Measurements from ENCODE around the gene OPTN. TPM values are rescaled to one million over a fixed set of nuclear protein-coding genes. Genes with fewer than 3 reads are reported as not detected.
"Not testable (repeated sequence)": the region's sequence is repeated elsewhere in the genome, so short reads cannot be mapped to it uniquely, and the experiment has no call there.

Gene OPTN
- total RNA-seq, result 209 TPM
- polyA plus RNA-seq, result 100 to 1,000 TPM in 2 of 4 donors, 10 to 100 TPM in 2; 71.9 to 113 (median 88.2) TPM

DNA sequence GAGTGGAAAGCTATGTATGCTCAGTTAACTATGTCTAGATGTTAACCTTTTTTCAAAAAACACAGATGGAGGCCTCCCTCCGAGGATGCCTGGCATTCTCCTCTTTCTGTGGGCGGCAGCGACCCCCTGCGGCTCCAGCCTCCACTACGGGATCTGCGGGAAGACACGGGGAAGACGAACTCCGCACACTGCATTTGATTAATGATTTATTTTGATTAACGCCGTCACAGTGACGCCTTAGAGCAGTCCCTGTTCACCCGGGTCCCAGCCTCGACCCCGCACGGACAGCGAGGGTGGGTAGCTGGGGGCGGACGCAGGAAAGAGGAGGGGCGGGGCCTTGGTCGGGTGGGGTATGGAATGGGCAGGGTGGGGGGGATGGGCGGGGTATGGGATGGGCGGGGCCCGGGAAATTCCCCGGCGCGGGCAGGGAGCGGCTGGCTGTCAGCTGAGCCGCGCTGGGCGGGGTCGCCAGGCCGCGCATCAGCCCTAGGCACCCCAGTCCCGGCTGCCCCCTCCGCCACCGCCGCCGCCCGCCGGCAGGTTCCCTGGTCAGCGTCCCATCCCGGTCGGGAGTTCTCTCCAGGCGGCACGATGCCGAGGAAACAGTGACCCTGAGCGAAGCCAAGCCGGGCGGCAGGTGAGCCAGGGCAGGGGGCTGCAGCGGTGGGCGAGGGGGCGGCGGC is at the start of gene OPTN:
Gene OPTN (plus strand): TSS at position 498 of the 683 bp plus-strand sequence. CDS start 8,960 bp downstream, outside the sequence.
- H3K4me1 Mint-ChIP-seq, result peaks cover 24 to 53% (median 36%) of the 10 kb centered on the region in 4 donors
- no peaks in the 10 kb centered on the region for H3K9me3 ChIP-seq (ENCODE audit: control insufficient read depth in 2 of 2, low read length in 2 of 2)
- H3K4me3 Mint-ChIP-seq, result peak within 1 kb of the TSS; percentile 94 to 98 (median 96)
- no peaks in the 10 kb centered on the region for H3K27me3 ChIP-seq (ENCODE audit: control insufficient read depth, insufficient read depth, low read length)
- H3K27ac Mint-ChIP-seq, result peak within 1 kb of the TSS; percentile 96 to 98 (median 97)
- no peaks in the 10 kb centered on the region for H3K27me3 Mint-ChIP-seq
- peaks cover 19% of the 10 kb centered on the region for H3K36me3 Mint-ChIP-seq
- H3K4me3 ChIP-seq (ENCODE audit: low read depth, low read length), result peak within 1 kb of the TSS; percentile 90
- H3K9me3 Mint-ChIP-seq, result no peaks in the 10 kb centered on the region
- peak within 1 kb of the TSS; percentile 95 for H3K27ac ChIP-seq (ENCODE audit: insufficient read depth, low read length, poor library complexity, severe bottlenecking)
- peaks cover 11% of the 10 kb centered on the region for H3K36me3 ChIP-seq (ENCODE audit: control insufficient read depth, insufficient read depth, low read length)
- ATAC-seq (ENCODE audit: low read depth in 2 of 2) (peak; percentile 73 to 79), DNase-seq (peak; percentile 78 to 79 (median 78))
- H3K4me1 ChIP-seq (ENCODE audit: control insufficient read depth, insufficient read depth, low read length, poor library complexity, severe bottlenecking), result peaks cover 43% of the 10 kb centered on the region

DNA sequence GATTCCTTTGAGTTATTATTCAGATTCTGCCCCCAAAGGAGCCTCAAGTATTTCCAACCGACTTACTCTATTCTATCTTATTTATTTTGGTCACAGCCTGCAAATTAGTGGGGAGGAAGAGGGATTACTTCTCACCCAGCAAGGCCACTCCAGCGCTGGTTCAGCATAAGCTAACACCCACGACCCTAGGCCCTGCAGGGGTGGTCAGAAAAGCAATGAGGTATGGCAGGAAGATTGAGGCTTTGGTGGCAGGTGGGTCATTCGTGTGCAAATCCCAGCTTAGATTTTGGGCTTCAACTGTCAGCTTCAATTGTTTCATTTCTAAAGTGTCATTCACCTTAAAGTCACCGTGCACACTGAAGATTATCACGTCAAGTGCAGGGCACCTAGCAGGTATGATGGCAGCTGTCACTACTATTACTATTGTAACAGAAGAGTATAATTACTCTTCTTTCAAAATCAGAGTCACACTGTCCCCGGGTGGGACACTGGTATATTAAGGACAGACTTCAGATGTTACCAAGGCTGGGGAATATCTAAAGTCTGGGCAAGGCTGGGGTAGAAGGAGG is 48.8 kb upstream of the OPTN start:
- Histone ChIP-seq H3K9me3 (ENCODE audit: control insufficient read depth in 2 of 2, low read length in 2 of 2) (no peaks in the 10 kb centered on the region), H3K27me3 (ENCODE audit: control insufficient read depth, insufficient read depth, low read length) (peaks cover 3% of the 10 kb centered on the region), H3K27ac (ENCODE audit: insufficient read depth, low read length, poor library complexity, severe bottlenecking) (no peak overlapping the region), H3K36me3 (ENCODE audit: control insufficient read depth, insufficient read depth, low read length) (no peaks in the 10 kb centered on the region), H3K4me1 (ENCODE audit: control insufficient read depth, insufficient read depth, low read length, poor library complexity, severe bottlenecking) (no peaks in the 10 kb centered on the region), H3K4me3 (ENCODE audit: low read depth, low read length) (no peak overlapping the region)
- Mint-ChIP-seq H3K27me3 (peaks cover 27% of the 10 kb centered on the region), H3K36me3 (no peaks in the 10 kb centered on the region), H3K4me1 (no peaks in the 10 kb centered on the region), H3K27ac (no peak overlapping the region), H3K4me3 (no peak overlapping the region), H3K9me3 (peaks cover 0 to 1% (median 0%) of the 10 kb centered on the region in 7 donors)
- DNase-seq (no peak), ATAC-seq (ENCODE audit: low read depth in 2 of 2) (no peak)

DNA sequence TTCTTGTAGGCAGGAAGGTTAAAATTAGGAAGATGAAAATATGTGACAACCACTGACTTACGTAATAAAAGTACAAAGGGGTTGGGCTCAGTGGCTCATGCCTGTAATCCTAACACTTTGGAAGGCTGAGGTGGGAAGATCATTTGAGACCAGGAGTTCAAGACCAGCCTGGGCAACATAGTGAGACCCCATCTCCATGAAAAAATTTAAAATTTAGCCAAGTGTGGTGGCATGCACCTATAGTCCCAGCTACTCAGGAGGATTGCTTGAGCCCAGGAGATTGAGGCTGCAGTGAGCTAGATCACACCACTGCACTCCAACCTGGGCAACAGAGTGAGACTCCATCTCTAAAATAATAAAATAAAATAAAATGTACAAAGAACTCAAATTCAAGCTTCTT is 46.8 kb upstream of the OPTN start:
- not testable (repeated sequence) for H3K9me3 Mint-ChIP-seq; DNase-seq; H3K4me3 ChIP-seq (ENCODE audit: low read depth, low read length); H3K4me1 ChIP-seq (ENCODE audit: control insufficient read depth, insufficient read depth, low read length, poor library complexity, severe bottlenecking); H3K4me1 Mint-ChIP-seq; H3K4me3 Mint-ChIP-seq; ATAC-seq (ENCODE audit: low read depth in 2 of 2); H3K27ac Mint-ChIP-seq; H3K27ac ChIP-seq (ENCODE audit: insufficient read depth, low read length, poor library complexity, severe bottlenecking); H3K27me3 ChIP-seq (ENCODE audit: control insufficient read depth, insufficient read depth, low read length); H3K9me3 ChIP-seq (ENCODE audit: control insufficient read depth in 2 of 2, low read length in 2 of 2); H3K36me3 Mint-ChIP-seq; H3K36me3 ChIP-seq (ENCODE audit: control insufficient read depth, insufficient read depth, low read length)
- H3K27me3 Mint-ChIP-seq, result peaks cover 22% of the 10 kb centered on the region

DNA sequence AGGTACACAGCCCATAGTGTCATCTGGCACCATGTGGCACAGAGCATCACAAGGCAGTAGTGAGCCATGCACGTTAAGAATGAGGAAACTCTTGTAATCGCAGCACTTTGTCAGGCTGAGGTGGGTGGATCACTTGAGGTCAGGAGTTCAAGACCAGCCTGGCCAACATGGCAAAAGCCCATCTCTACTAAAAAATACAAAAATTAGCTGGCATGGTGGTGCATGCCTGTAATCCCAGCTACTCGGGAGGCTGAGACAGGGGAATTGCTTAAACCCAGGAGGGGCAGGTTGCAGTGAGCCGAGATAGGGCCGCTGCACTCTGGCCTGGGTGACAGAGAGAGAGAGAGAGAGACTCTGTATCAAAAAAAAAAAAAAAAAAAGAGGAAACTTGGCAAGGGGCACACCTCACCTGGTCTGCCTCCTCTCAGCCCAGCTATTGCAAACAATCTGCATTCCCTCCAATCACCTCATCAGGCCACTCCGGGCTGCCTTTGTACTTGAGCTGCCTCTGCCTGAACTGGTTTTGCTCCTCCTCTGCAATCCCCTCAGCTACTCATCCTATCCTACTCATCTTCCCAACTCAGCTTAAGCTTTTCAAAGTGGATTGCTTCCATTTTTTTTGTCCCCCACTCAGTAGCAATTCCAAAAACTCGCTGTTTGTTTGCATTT is 46.0 kb upstream of the OPTN start:
- no peak overlapping the region for H3K4me3 ChIP-seq (ENCODE audit: low read depth, low read length)
- no peak for DNase-seq
- peaks cover 3% of the 10 kb centered on the region for H3K27me3 ChIP-seq (ENCODE audit: control insufficient read depth, insufficient read depth, low read length)
- peaks cover 16% of the 10 kb centered on the region for H3K27me3 Mint-ChIP-seq
- no peaks in the 10 kb centered on the region for H3K9me3 Mint-ChIP-seq
- H3K36me3 ChIP-seq (ENCODE audit: control insufficient read depth, insufficient read depth, low read length), result no peaks in the 10 kb centered on the region
- no peak for ATAC-seq (ENCODE audit: low read depth in 2 of 2)
- no peaks in the 10 kb centered on the region for H3K4me1 ChIP-seq (ENCODE audit: control insufficient read depth, insufficient read depth, low read length, poor library complexity, severe bottlenecking)
- H3K27ac ChIP-seq (ENCODE audit: insufficient read depth, low read length, poor library complexity, severe bottlenecking), result no peak overlapping the region
- no peaks in the 10 kb centered on the region for H3K4me1 Mint-ChIP-seq
- H3K4me3 Mint-ChIP-seq, result no peak overlapping the region
- H3K36me3 Mint-ChIP-seq, result no peaks in the 10 kb centered on the region
- no peak overlapping the region for H3K27ac Mint-ChIP-seq
- H3K9me3 ChIP-seq (ENCODE audit: control insufficient read depth in 2 of 2, low read length in 2 of 2), result no peaks in the 10 kb centered on the region

DNA sequence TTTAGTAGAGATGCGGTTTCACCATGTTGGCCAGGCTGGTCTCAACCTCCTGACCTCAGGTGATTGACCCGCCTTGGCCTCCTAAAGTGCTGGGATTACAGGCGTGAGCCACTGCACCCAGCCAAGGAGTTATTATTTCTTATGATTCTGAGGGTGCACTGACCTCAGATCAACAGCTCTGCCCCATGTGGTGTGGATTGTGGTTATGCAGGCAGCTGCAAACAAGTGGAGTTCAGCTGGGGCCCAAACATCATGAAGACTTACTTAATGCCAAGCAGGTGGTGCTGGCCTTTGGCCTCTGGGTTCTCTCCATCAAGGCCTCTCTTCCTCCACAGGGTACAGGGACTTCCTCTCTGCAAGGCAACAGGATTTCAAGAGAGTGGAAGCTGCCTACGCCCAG is 45.1 kb upstream of the OPTN start:
- no peak for DNase-seq
- no peak for ATAC-seq (ENCODE audit: low read depth in 2 of 2)
- H3K9me3 Mint-ChIP-seq, result peaks cover 0 to 4% (median 0%) of the 10 kb centered on the region in 7 donors
- Histone ChIP-seq H3K4me3 (ENCODE audit: low read depth, low read length) (no peak overlapping the region), H3K9me3 (ENCODE audit: control insufficient read depth in 2 of 2, low read length in 2 of 2) (no peaks in the 10 kb centered on the region), H3K27me3 (ENCODE audit: control insufficient read depth, insufficient read depth, low read length) (peaks cover 3% of the 10 kb centered on the region), H3K27ac (ENCODE audit: insufficient read depth, low read length, poor library complexity, severe bottlenecking) (no peak overlapping the region), H3K4me1 (ENCODE audit: control insufficient read depth, insufficient read depth, low read length, poor library complexity, severe bottlenecking) (no peaks in the 10 kb centered on the region), H3K36me3 (ENCODE audit: control insufficient read depth, insufficient read depth, low read length) (no peaks in the 10 kb centered on the region)
- no peak overlapping the region for H3K4me3 Mint-ChIP-seq
- H3K4me1 Mint-ChIP-seq, result no peaks in the 10 kb centered on the region
- peaks cover 14% of the 10 kb centered on the region for H3K27me3 Mint-ChIP-seq
- H3K27ac Mint-ChIP-seq, result no peak overlapping the region
- H3K36me3 Mint-ChIP-seq, result no peaks in the 10 kb centered on the region

DNA sequence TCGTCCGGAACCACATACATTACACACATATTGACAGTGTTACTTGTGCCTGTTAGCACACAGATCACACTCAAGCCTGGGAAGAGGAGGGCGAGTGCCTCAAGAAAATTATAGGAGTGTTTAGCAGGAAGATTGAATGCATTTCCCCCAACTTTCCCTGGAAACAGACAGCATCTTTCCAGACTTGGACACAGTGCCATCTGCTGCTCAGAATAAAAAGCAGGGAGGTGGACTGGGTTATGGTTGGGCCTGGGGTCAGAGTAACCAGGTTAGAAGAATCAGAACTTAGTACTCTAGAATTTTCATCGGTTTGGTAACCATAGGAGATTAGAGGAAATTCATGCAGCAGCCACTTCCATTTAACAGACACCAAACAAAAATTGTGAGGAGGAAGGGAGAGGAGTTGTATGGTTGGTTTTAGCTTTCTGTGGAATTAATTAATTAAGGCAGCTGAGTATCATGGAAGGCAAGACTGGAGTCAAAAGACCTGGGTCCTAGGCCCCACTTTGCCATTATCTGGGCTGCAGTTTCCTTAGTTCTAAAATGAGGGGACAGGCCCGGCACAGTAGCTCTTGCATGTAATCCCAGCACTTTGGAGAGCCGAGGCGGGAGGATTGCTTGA is 43.4 kb upstream of the OPTN start:
- H3K27me3 ChIP-seq (ENCODE audit: control insufficient read depth, insufficient read depth, low read length), result peaks cover 2% of the 10 kb centered on the region
- no peaks in the 10 kb centered on the region for H3K9me3 ChIP-seq (ENCODE audit: control insufficient read depth in 2 of 2, low read length in 2 of 2)
- H3K27ac ChIP-seq (ENCODE audit: insufficient read depth, low read length, poor library complexity, severe bottlenecking), result no peak overlapping the region
- Mint-ChIP-seq H3K4me3 (no peak overlapping the region), H3K36me3 (no peaks in the 10 kb centered on the region), H3K9me3 (peaks cover 0 to 4% (median 0%) of the 10 kb centered on the region in 7 donors), H3K27me3 (peaks cover 10% of the 10 kb centered on the region), H3K4me1 (no peaks in the 10 kb centered on the region), H3K27ac (no peak overlapping the region)
- H3K4me1 ChIP-seq (ENCODE audit: control insufficient read depth, insufficient read depth, low read length, poor library complexity, severe bottlenecking), result no peaks in the 10 kb centered on the region
- no peak overlapping the region for H3K4me3 ChIP-seq (ENCODE audit: low read depth, low read length)
- DNase-seq (no peak), ATAC-seq (ENCODE audit: low read depth in 2 of 2) (no peak)
- H3K36me3 ChIP-seq (ENCODE audit: control insufficient read depth, insufficient read depth, low read length), result no peaks in the 10 kb centered on the region

DNA sequence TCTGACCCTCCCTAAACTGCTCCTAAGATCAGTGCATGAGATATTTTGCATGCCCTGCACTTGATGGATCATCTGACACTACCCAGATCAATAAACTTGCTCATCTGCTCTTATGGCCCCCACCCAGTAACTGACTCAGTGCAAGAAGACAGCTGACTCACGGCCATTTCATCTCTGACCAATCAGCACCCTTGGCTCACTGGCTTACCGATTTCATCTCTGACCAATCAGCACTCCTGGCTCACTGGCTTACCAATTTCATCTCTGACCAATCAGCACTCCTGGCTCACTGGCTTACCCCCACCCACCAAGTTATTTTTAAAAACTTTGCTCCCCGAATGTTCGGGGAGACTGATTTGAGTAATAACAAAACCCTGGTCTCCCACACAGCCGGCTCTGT is 37.2 kb upstream of the OPTN start:
- Histone ChIP-seq H3K9me3 (ENCODE audit: control insufficient read depth in 2 of 2, low read length in 2 of 2) (no peaks in the 10 kb centered on the region), H3K36me3 (ENCODE audit: control insufficient read depth, insufficient read depth, low read length) (no peaks in the 10 kb centered on the region), H3K27me3 (ENCODE audit: control insufficient read depth, insufficient read depth, low read length) (no peaks in the 10 kb centered on the region), H3K4me1 (ENCODE audit: control insufficient read depth, insufficient read depth, low read length, poor library complexity, severe bottlenecking) (no peaks in the 10 kb centered on the region), H3K27ac (ENCODE audit: insufficient read depth, low read length, poor library complexity, severe bottlenecking) (no peak overlapping the region), H3K4me3 (ENCODE audit: low read depth, low read length) (no peak overlapping the region)
- Mint-ChIP-seq H3K9me3 (peaks cover 0 to 4% (median 0%) of the 10 kb centered on the region in 7 donors), H3K27ac (no peak overlapping the region), H3K36me3 (no peaks in the 10 kb centered on the region), H3K4me3 (no peak overlapping the region), H3K4me1 (peaks cover 0 to 2% (median 0%) of the 10 kb centered on the region in 4 donors), H3K27me3 (peaks cover 15% of the 10 kb centered on the region)
- ATAC-seq (ENCODE audit: low read depth in 2 of 2) (no peak), DNase-seq (no peak)
